GM23338 (cell line): Measurements from ENCODE around the gene PPP1R16B. TPM values are rescaled to one million over a fixed set of nuclear protein-coding genes. Genes with fewer than 3 reads are reported as not detected.

Experiments used
- ATAC-seq: fragments of 200-7000 bp; cut with Tn5 transposase; 3 replicates; pipeline ENCODE4 v1.9.1; 2020
- DNase-seq: peaks from one replicate; pipeline ENCODE4 v3.0.0-alpha.2; 2015; ENCODE audit warnings: low spot score
- H2AFZ ChIP-seq: fragments of 200-600 bp; sonication (generic); 2 replicates; pipeline ENCODE4 v1.8.0; 2016; ENCODE audit warnings: antibody characterized with exemption, mild to moderate bottlenecking, moderate library complexity
- H3F3A ChIP-seq: fragments of 200-600 bp; sonication (generic); replicated peaks from 2 replicates; pipeline ENCODE4 v1.8.0; 2017; ENCODE audit warnings: antibody characterized with exemption, mixed run types, low read depth
- H3K27ac ChIP-seq: fragments of 200-600 bp; sonication (generic); 2 replicates; pipeline ENCODE4 v1.6.1; 2016; ENCODE audit warnings: low read depth
- H3K27me3 ChIP-seq: fragments of 200-600 bp; sonication (generic); 2 replicates; pipeline ENCODE4 v1.8.0; 2016; ENCODE audit warnings: mild to moderate bottlenecking, mixed run types, moderate library complexity; ENCODE audit not compliant: insufficient read depth
- H3K36me3 ChIP-seq: fragments of 200-600 bp; sonication (generic); 2 replicates; pipeline ENCODE4 v1.8.0; 2016; ENCODE audit warnings: mild to moderate bottlenecking; ENCODE audit not compliant: insufficient read depth
- H3K4me1 ChIP-seq: fragments of 200-600 bp; sonication (generic); 2 replicates; pipeline ENCODE4 v1.8.0; 2016; ENCODE audit warnings: mild to moderate bottlenecking, moderate library complexity; ENCODE audit not compliant: insufficient read depth
- H3K4me2 ChIP-seq: fragments of 200-600 bp; sonication (generic); 2 replicates; pipeline ENCODE4 v1.7.1; 2017; ENCODE audit warnings: mixed run types
- H3K4me3 ChIP-seq: fragments of 200-600 bp; sonication (generic); 2 replicates; pipeline ENCODE4 v1.6.1; 2016; ENCODE audit warnings: mixed run types
- H3K79me2 ChIP-seq: fragments of 200-600 bp; sonication (generic); replicated peaks from 2 replicates; pipeline ENCODE4 v1.8.0; 2017; ENCODE audit warnings: mild to moderate bottlenecking; ENCODE audit not compliant: insufficient read depth
- H3K9me2 ChIP-seq: fragments of 200-600 bp; sonication (generic); 2 replicates; pipeline ENCODE4 v1.8.0; 2017; ENCODE audit not compliant: insufficient read depth
- H4K20me1 ChIP-seq: fragments of 200-600 bp; sonication (generic); replicated peaks from 2 replicates; pipeline ENCODE4 v1.8.0; 2017; ENCODE audit warnings: mild to moderate bottlenecking; ENCODE audit not compliant: insufficient read depth
- H3K27ac Mint-ChIP-seq: 2 replicates; pipeline ENCODE4 v1.8.0; 2020; ENCODE audit warnings: inconsistent platforms, mild to moderate bottlenecking, moderate library complexity, mixed read lengths
- H3K27me3 Mint-ChIP-seq: 3 replicates; pipeline ENCODE4 v1.8.0; 2022; ENCODE audit warnings: low read depth, mild to moderate bottlenecking, moderate library complexity, mixed read lengths, inconsistent platforms; ENCODE audit not compliant: insufficient read depth, poor library complexity
- H3K36me3 Mint-ChIP-seq: 3 replicates; pipeline ENCODE4 v1.8.0; 2021; ENCODE audit warnings: low read depth, mild to moderate bottlenecking, inconsistent platforms, moderate library complexity, mixed read lengths
- H3K4me1 Mint-ChIP-seq: 3 replicates; pipeline ENCODE4 v1.8.0; 2020; ENCODE audit warnings: mild to moderate bottlenecking, inconsistent platforms, mixed read lengths
- H3K4me3 Mint-ChIP-seq: 3 replicates; pipeline ENCODE4 v1.8.0; 2021; ENCODE audit warnings: moderate library complexity, mild to moderate bottlenecking, inconsistent platforms, mixed read lengths
- H3K9me3 Mint-ChIP-seq: 3 replicates; pipeline ENCODE4 v1.8.0; 2020; ENCODE audit warnings: moderate library complexity, mild to moderate bottlenecking, inconsistent platforms, mixed read lengths
- CREB1 ChIP-seq: fragments of 250-450 bp; sonication (Bioruptor Pico); IDR thresholded peaks from 2 replicates; pipeline ENCODE4 v1.5.0; 2020; ENCODE audit warnings: low read depth, mild to moderate bottlenecking, moderate library complexity
- EZH2phosphoT487 ChIP-seq: fragments of 200-600 bp; sonication (generic); IDR thresholded peaks from one replicate; pipeline ENCODE4 v1.8.1; 2018; ENCODE audit warnings: antibody characterized with exemption; ENCODE audit not compliant: unreplicated experiment
- JUNB ChIP-seq: IDR thresholded peaks from one replicate; pipeline ENCODE4 v1.6.1; 2016; ENCODE audit warnings: antibody characterized with exemption; ENCODE audit not compliant: unreplicated experiment
- NANOG ChIP-seq: IDR thresholded peaks from 2 replicates; pipeline ENCODE4 v1.6.1; 2016; ENCODE audit warnings: antibody characterized with exemption, borderline replicate concordance
- ZNF114 ChIP-seq: fragments of 250-450 bp; sonication (Bioruptor Pico); IDR thresholded peaks from 2 replicates; pipeline ENCODE4 v1.5.0; 2020; ENCODE audit warnings: mild to moderate bottlenecking, moderate library complexity
- polyA plus RNA-seq: library from polyadenylated mRNA; unstranded; fragments of >200 nt; fragmentation: Nextera tagmentation; extraction: Ambion mirVana; gene quantifications from 2 replicates; pipeline ENCODE4 v1.2.1, GENCODE V29; 2016
- total RNA-seq: library from RNA; depleted of rRNA; stranded (reverse); fragments of >200 nt; shearing (Covaris generic); gene quantifications from 2 replicates; pipeline ENCODE4 v1.2.3, GENCODE V29; 2014
- TF ChIP-seq, protein P1 (sequence below): fragments of 250-450 bp; sonication (Bioruptor Pico); IDR thresholded peaks from 2 replicates; pipeline ENCODE4 v1.5.0; 2020; ENCODE audit warnings: mild to moderate bottlenecking, moderate library complexity
- TF ChIP-seq, protein P2 (sequence below): IDR thresholded peaks from 2 replicates; pipeline ENCODE4 v1.6.1; 2016; ENCODE audit warnings: antibody characterized with exemption
- TF ChIP-seq, protein P3 (sequence below): IDR thresholded peaks from one replicate; pipeline ENCODE4 v1.6.1; 2018; ENCODE audit warnings: antibody characterized with exemption; ENCODE audit not compliant: unreplicated experiment

Gene PPP1R16B
- total and polyA plus RNA-seq, 2 experiments from 2014 or later = 1.6 to 11.5 TPM

DNA sequence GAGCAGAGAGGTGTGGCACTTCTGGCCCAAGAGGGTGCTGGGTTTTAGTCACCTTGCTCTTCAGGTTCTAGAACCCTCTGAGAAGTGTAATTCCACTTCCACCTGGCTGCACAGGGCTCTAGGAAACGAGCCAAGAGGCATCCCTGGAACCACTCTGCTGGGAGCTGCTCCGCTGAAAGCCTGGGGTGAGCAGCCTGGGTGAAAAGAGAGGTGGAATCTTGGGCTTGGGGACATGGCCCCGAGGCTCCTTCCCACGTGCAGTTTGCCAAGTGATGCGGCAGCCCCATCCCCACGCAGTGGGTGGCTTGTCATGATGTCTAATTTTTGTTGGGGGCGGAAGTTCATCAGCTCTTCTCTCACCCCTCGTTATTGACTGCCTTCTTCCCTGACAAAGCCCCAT lies 32.8 kb downstream of the PPP1R16B start:
- Mint-ChIP-seq H3K9me3 (no peaks in the 10 kb centered on the region), H3K36me3 (no peaks in the 10 kb centered on the region), H3K4me1 (peaks cover 28% of the 10 kb centered on the region), H3K27ac (no peak overlapping the region), H3K27me3 (no peaks in the 10 kb centered on the region), H3K4me3 (no peak overlapping the region)
- Histone ChIP-seq H4K20me1 (peaks cover 7% of the 10 kb centered on the region; the same call in 1 of the 2 replicates), H3K27me3 (no peaks in the 10 kb centered on the region), H3F3A (no peaks in the 10 kb centered on the region), H3K4me3 (no peak overlapping the region), H3K79me2 (no peaks in the 10 kb centered on the region), H3K27ac (no peak overlapping the region), H2AFZ (no peak overlapping the region), H3K4me2 (no peak overlapping the region), H3K4me1 (peaks cover 10% of the 10 kb centered on the region), H3K9me2 (no peaks in the 10 kb centered on the region), H3K36me3 (no peaks in the 10 kb centered on the region)
- TF ChIP-seq, protein P1, sequence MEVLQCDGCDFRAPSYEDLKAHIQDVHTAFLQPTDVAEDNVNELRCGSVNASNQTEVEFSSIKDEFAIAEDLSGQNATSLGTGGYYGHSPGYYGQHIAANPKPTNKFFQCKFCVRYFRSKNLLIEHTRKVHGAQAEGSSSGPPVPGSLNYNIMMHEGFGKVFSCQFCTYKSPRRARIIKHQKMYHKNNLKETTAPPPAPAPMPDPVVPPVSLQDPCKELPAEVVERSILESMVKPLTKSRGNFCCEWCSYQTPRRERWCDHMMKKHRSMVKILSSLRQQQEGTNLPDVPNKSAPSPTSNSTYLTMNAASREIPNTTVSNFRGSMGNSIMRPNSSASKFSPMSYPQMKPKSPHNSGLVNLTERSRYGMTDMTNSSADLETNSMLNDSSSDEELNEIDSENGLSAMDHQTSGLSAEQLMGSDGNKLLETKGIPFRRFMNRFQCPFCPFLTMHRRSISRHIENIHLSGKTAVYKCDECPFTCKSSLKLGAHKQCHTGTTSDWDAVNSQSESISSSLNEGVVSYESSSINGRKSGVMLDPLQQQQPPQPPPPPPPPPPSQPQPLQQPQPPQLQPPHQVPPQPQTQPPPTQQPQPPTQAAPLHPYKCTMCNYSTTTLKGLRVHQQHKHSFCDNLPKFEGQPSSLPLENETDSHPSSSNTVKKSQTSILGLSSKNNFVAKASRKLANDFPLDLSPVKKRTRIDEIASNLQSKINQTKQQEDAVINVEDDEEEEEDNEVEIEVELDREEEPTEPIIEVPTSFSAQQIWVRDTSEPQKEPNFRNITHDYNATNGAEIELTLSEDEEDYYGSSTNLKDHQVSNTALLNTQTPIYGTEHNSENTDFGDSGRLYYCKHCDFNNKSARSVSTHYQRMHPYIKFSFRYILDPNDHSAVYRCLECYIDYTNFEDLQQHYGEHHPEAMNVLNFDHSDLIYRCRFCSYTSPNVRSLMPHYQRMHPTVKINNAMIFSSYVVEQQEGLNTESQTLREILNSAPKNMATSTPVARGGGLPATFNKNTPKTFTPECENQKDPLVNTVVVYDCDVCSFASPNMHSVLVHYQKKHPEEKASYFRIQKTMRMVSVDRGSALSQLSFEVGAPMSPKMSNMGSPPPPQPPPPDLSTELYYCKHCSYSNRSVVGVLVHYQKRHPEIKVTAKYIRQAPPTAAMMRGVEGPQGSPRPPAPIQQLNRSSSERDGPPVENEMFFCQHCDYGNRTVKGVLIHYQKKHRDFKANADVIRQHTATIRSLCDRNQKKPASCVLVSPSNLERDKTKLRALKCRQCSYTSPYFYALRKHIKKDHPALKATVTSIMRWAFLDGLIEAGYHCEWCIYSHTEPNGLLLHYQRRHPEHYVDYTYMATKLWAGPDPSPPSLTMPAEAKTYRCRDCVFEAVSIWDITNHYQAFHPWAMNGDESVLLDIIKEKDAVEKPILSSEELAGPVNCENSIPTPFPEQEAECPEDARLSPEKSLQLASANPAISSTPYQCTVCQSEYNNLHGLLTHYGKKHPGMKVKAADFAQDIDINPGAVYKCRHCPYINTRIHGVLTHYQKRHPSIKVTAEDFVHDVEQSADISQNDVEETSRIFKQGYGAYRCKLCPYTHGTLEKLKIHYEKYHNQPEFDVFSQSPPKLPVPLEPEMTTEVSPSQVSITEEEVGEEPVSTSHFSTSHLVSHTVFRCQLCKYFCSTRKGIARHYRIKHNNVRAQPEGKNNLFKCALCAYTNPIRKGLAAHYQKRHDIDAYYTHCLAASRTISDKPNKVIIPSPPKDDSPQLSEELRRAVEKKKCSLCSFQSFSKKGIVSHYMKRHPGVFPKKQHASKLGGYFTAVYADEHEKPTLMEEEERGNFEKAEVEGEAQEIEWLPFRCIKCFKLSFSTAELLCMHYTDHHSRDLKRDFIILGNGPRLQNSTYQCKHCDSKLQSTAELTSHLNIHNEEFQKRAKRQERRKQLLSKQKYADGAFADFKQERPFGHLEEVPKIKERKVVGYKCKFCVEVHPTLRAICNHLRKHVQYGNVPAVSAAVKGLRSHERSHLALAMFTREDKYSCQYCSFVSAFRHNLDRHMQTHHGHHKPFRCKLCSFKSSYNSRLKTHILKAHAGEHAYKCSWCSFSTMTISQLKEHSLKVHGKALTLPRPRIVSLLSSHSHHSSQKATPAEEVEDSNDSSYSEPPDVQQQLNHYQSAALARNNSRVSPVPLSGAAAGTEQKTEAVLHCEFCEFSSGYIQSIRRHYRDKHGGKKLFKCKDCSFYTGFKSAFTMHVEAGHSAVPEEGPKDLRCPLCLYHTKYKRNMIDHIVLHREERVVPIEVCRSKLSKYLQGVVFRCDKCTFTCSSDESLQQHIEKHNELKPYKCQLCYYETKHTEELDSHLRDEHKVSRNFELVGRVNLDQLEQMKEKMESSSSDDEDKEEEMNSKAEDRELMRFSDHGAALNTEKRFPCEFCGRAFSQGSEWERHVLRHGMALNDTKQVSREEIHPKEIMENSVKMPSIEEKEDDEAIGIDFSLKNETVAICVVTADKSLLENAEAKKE (CRISPR knock-in tag) = no peak
- TF ChIP-seq JUNB = no peak
- TF ChIP-seq, protein P2, sequence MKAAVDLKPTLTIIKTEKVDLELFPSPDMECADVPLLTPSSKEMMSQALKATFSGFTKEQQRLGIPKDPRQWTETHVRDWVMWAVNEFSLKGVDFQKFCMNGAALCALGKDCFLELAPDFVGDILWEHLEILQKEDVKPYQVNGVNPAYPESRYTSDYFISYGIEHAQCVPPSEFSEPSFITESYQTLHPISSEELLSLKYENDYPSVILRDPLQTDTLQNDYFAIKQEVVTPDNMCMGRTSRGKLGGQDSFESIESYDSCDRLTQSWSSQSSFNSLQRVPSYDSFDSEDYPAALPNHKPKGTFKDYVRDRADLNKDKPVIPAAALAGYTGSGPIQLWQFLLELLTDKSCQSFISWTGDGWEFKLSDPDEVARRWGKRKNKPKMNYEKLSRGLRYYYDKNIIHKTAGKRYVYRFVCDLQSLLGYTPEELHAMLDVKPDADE = no peak
- no peak for TF ChIP-seq EZH2phosphoT487
- no peak for TF ChIP-seq NANOG
- TF ChIP-seq, protein P3, sequence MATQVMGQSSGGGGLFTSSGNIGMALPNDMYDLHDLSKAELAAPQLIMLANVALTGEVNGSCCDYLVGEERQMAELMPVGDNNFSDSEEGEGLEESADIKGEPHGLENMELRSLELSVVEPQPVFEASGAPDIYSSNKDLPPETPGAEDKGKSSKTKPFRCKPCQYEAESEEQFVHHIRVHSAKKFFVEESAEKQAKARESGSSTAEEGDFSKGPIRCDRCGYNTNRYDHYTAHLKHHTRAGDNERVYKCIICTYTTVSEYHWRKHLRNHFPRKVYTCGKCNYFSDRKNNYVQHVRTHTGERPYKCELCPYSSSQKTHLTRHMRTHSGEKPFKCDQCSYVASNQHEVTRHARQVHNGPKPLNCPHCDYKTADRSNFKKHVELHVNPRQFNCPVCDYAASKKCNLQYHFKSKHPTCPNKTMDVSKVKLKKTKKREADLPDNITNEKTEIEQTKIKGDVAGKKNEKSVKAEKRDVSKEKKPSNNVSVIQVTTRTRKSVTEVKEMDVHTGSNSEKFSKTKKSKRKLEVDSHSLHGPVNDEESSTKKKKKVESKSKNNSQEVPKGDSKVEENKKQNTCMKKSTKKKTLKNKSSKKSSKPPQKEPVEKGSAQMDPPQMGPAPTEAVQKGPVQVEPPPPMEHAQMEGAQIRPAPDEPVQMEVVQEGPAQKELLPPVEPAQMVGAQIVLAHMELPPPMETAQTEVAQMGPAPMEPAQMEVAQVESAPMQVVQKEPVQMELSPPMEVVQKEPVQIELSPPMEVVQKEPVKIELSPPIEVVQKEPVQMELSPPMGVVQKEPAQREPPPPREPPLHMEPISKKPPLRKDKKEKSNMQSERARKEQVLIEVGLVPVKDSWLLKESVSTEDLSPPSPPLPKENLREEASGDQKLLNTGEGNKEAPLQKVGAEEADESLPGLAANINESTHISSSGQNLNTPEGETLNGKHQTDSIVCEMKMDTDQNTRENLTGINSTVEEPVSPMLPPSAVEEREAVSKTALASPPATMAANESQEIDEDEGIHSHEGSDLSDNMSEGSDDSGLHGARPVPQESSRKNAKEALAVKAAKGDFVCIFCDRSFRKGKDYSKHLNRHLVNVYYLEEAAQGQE = no peak
- no peak for TF ChIP-seq CREB1 (CRISPR knock-in tag)
- TF ChIP-seq ZNF114 (CRISPR knock-in tag) = no peak
- DNase-seq (no peak), ATAC-seq (no peak)
